HT1080 (cell line): ENCODE results near the gene CLCN6. TPM values are rescaled to one million over a fixed set of nuclear protein-coding genes. Genes with fewer than 3 reads are reported as not detected.

Experiments used
- DNase-seq: peaks from one replicate; pipeline ENCODE4 v3.0.0-alpha.2; 2015; ENCODE audit warnings: low read depth
- total RNA-seq: library from RNA; depleted of rRNA; stranded (reverse); fragments of >200 nt; shearing (Covaris generic); gene quantifications from 2 replicates; pipeline ENCODE4 v1.2.3, GENCODE V29; 2014

The CLCN6 gene
- total RNA-seq, 1 experiment from 2014 or later: 10.0 TPM

GRCh38 chr1:11778844-11779623, 27.0 kb upstream of the CLCN6 start:
- DNase-seq: no peak

GRCh38 chr1:11779715-11780379, 26.1 kb upstream of the CLCN6 start:
- DNase-seq: no peak

- no peak for DNase-seq
Observed at GRCh38 chr1:11780380-11781147, 25.4 kb upstream of the CLCN6 start.

GRCh38 chr1:11781297-11781696, 24.7 kb upstream of the CLCN6 start:
- DNase-seq: peak; percentile 56

GRCh38 chr1:11782127-11782708, 23.8 kb upstream of the CLCN6 start:
- DNase-seq: no peak

- DNase-seq: no peak
Observed at GRCh38 chr1:11783556-11783955, 22.4 kb upstream of the CLCN6 start.

- DNase-seq: no peak
Observed at GRCh38 chr1:11784256-11784992, 21.6 kb upstream of the CLCN6 start.

GRCh38 chr1:11784993-11785769, 20.8 kb upstream of the CLCN6 start:
- peak; percentile 46 for DNase-seq

- DNase-seq: no peak
Observed at GRCh38 chr1:11786168-11786567, 19.8 kb upstream of the CLCN6 start.

- no peak for DNase-seq
Observed at GRCh38 chr1:11787251-11787803, 18.7 kb upstream of the CLCN6 start.

- DNase-seq: no peak
Observed at GRCh38 chr1:11787804-11788436, 18.1 kb upstream of the CLCN6 start.

- DNase-seq: no peak
Observed at GRCh38 chr1:11788549-11789053, 17.4 kb upstream of the CLCN6 start.

GRCh38 chr1:11789126-11790067, 16.6 kb upstream of the CLCN6 start:
- DNase-seq: no peak

GRCh38 chr1:11790101-11790879, 15.7 kb upstream of the CLCN6 start:
- no peak for DNase-seq

GRCh38 chr1:11790880-11791715, 14.9 kb upstream of the CLCN6 start:
- DNase-seq: peak; percentile 82

GRCh38 chr1:11792106-11792505, 13.9 kb upstream of the CLCN6 start:
- no peak for DNase-seq
